Measurements from ENCODE around the gene NOTCH1. TPM values are rescaled to one million over a fixed set of nuclear protein-coding genes. Genes with fewer than 3 reads are reported as not detected.
"Not testable (repeated sequence)": the region's sequence is repeated elsewhere in the genome, so short reads cannot be mapped to it uniquely, and the experiment has no call there.

Gene NOTCH1
- polyA plus RNA-seq, 5 donors = 15.9 to 37.5 (median 27.1) TPM

- DNase-seq = no peak
Measured at GRCh38 chr9:136565086-136565714, 19.4 kb upstream of the NOTCH1 start.

- no peak for DNase-seq
Measured at GRCh38 chr9:136564379-136564988, 18.6 kb upstream of the NOTCH1 start.

DNA sequence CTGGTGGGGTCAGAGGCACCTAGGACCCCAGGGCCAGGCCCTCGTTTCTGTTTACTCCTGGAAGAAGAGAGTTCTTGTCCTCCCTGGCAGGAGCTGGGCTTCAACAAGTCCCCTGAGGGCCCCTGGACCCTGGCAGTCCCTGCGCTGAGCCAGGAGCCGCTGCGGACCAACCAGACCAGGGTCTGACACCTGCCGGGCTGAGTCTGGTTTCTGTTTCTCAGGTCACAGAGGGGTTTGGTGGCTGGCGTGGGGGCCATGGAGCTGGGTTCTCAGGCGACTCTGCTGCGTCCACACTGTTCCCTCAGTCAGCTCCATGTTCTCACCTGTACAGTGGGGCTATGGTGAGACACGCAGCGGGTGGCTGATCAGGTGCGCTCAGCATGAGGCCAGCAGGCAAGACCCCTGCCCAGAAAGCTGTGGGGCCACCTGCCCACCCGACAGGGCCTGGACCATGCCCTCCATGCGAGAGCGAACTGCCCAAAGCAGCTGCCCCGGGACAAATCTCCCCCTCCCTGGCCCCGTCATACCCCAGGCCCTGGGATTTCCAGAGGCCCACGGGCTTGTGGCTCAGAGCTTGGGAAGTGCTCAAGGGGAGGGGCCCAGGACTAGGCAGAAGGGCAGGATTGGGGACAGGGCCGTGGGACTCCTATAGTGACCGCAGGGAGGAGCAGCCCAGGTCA, 17.9 kb upstream of the NOTCH1 start:
- no peak for DNase-seq

GRCh38 chr9:136562746-136563495, 17.1 kb upstream of the NOTCH1 start:
- DNase-seq = no peak

DNA sequence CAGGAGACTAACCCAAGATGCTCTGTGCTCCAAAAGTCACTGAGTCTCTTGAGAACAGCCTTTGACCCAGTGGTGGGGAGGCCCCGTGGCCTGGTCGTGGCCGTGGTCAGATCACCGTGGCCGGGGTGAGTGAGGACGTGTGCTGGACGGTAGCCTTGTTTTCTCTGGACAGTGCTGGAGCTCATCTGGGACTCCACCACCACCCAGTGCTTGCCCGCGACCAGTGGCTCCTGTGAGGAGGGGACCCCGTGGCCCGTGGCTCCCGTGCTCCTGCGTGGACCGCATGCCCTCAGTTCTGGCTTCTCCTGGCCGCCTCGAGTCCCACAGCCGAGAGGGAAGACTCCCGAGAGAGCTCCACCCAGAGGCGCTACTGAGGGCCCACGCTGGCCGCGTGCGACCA, 15.9 kb upstream of the NOTCH1 start:
- no peak for DNase-seq

DNA sequence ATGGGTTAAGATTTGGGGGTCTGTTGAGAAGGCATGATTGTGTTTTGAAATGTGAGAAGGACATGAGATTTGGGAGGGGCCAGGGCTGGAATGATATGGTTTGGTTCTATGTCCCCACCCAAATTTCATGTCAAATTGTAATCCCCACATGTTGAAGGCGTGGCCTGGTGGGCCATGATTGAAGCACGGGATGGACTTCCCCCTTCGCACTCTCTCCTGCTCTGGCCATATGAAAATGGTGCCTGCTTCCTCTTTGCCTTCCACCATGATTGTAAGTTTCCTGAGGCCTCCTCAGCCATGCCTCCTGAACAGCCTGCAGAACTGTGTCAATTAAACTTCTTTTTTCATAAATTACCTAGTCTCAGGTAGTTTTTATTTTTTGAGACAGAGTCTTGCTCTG, 14.7 kb upstream of the NOTCH1 start:
- no peak for DNase-seq

GRCh38 chr9:136559371-136559770, 13.5 kb upstream of the NOTCH1 start:
- not testable (repeated sequence) for DNase-seq

DNA sequence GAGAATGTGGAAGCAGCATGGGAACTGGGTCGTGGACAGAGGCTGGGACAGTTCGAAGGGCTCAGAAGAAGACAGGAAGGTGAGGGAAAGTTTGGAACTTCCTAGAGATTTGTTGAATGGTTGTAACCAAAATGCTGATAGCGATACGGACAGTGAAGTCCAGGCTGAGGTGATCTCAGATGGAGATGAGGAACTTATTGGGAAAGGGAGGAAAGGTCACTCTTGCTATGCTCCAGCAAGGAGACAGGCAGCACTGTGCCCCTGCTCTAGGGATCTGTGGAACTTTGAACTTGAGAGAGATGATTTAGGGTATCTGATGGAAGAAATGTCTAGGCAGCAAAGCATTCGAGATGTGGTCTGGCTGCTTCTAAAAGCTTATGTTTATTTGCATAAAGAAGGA, 13.0 kb upstream of the NOTCH1 start:
- DNase-seq = not testable (repeated sequence)

DNA sequence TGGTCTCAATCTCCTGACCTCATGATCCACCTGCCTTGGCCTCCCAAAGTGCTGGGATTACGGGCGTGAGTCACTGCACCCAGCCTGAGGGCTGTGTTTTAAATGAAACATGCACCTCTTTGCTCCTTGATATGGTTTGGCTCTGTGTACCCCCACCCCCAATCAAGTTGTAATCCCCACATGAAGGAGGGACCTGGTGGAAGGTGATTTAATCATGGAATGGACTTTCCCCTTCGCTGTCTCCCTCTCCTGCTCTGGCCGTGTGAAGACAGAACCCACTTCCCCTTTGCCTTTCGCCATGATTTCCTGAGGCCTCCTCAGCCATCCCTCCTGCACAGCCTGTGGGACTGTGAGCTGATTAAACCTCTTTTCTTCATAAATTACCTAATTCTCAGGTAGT, 12.5 kb upstream of the NOTCH1 start:
- DNase-seq = no peak

DNA sequence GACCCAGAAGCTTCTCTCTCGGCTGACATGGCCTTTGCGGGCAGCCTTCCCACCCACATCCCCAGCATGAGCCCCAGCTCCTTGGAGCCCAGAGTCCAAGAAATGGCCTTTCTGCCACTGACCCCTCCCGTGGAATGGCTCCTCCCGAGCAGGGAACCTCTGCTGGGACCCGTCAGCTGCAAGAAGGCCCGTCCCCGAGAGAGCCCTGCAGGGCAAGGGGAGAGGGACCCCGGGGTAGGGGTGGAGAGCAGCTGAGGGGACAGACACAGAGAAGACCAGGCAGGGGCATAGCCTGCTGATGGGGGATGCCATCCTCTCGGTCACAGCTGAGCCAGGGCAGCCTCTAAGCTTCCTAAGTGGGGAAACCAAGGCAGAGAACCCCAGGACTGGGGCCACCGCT, 11.2 kb upstream of the NOTCH1 start:
- no peak for DNase-seq

DNA sequence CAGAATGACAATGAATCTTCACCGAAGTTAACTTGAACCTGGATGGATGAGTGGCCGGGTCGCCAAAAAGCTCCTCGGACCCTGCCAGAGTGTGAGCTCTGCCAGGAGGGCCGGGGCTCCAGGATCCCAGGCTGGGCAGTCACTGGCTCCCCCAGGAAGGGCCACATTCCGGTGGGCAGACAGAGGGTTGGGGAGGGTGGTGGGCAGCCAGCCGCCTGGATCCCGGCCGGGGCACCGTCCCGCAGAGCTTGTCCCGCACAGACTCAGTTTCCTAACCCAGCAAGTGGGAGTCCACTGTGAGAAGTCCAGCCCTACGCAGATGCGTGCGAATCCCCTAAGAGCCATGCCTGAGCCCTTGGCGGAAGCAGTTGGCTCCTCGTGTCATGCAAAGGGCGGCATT, 10.3 kb upstream of the NOTCH1 start:
- no peak for DNase-seq

- no peak for DNase-seq
Measured at GRCh38 chr9:136554870-136555269, 9.0 kb upstream of the NOTCH1 start.

- no peak for DNase-seq
Measured at GRCh38 chr9:136553581-136553980, 7.7 kb upstream of the NOTCH1 start.

DNA sequence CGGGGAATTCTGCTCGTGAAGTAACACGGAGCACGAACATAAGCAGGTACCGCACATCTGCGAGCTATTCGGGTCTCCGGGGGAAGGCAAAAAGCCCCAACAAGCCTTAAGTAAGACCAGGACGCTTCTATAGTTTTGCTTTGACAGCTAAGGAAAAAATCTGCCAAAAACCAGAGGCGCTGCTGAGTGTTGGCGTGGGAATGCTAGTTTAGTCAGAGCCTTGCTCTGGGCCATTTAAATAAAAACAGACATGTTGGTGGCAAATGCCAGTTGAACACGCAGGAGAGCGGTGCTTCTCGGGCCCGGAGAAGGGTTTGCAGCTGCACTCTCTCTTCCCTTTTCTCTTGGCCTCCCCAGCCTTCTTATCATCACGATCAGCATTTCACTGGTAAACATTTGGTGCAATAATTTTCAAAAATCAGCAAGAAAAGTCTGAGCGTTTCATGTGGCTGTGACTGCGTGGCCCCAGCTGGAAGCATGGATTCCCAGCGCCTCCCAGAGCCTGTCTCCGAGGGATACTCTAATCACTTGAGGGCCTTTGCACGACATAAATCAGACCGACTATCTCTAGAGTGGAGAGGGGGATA, 6.4 kb upstream of the NOTCH1 start:
- DNase-seq = peak in 1 of 2 donors; percentile 64

DNA sequence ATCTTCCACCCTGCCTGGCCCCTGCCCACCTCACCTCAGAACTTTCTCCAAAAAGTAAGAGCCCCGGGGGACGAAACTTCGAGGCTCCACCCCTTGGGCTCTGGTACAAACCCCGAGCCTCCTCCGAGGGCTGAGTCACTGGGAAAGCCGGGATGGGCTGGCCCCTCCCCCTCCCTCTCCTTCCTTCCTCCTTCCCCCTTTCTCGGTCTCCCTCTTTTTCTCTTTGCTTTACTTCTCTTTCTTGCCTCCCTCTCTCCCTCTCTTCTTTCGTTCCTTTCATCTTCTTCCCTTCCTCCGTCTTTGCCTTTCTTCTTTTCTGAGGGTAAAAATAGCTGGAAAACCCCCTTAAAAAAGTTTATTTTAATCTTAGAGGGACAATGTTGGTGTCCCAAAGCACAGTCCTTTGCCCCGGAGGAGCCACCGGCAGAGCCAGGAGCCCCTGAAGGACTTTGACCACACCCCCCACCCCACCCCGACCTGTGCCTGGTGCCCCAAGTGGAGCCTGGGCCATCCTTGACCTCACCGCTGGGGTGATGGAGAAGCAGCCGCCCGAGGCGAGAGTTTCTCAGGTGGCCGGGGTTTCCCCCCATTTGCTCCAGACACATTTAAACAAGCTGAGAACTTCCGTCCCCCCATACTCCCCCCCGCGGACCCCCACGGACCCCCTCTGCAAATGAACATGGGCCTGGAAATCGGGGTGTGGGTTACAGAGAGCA, 5.7 kb upstream of the NOTCH1 start:
- no peak for DNase-seq

- no peak for DNase-seq
Measured at GRCh38 chr9:136550439-136551289, 4.8 kb upstream of the NOTCH1 start.

- DNase-seq = no peak
Measured at GRCh38 chr9:136549010-136549980, 3.4 kb upstream of the NOTCH1 start.

- no peak for DNase-seq
Measured at GRCh38 chr9:136547508-136548215, 1.8 kb upstream of the NOTCH1 start.

Measured in right lung (tissue), 5 donors.